Activated CD8-positive, alpha-beta T cell treated with anti-CD3 and anti-CD28 coated beads for 36 hours (primary cell): ENCODE measurements around the gene OOSP1. TPM values are rescaled to one million over a fixed set of nuclear protein-coding genes. Genes with fewer than 3 reads are reported as not detected.

Source experiments
- ATAC-seq: fragments of 200-7000 bp; cut with Tn5 transposase; one replicate; pipeline ENCODE4 v1.10.0; 2021; ENCODE audit warnings: mild to moderate bottlenecking, moderate library complexity
- CTCF ChIA-PET: fragments of 350-600 bp; sonication (Branson Sonifier 250); formaldehyde crosslinking; loops from one replicate; lab custom pipeline; 2021; ENCODE audit warnings: antibody characterized with exemption; lab: Charles Lee
- POLR2A ChIA-PET: fragments of 350-600 bp; sonication (Branson Sonifier 250); formaldehyde crosslinking; loops from one replicate; lab custom pipeline; 2021; ENCODE audit warnings: antibody characterized with exemption; lab: Charles Lee
- DNase-seq: peaks from one replicate; pipeline ENCODE4 v3.0.0-alpha.2; 2020
- H3K27ac Mint-ChIP-seq: one replicate; pipeline ENCODE4 v1.8.0; 2021; ENCODE audit warnings: mild to moderate bottlenecking, mixed read lengths
- H3K27me3 Mint-ChIP-seq: one replicate; pipeline ENCODE4 v1.8.0; 2021; ENCODE audit warnings: mixed read lengths
- H3K36me3 Mint-ChIP-seq: one replicate; pipeline ENCODE4 v1.8.0; 2021; ENCODE audit warnings: low read depth, mixed read lengths
- H3K4me1 Mint-ChIP-seq: one replicate; pipeline ENCODE4 v1.8.0; 2021; ENCODE audit warnings: low read depth, mixed read lengths
- H3K4me3 Mint-ChIP-seq: one replicate; pipeline ENCODE4 v1.8.0; 2021; ENCODE audit warnings: mild to moderate bottlenecking, moderate library complexity, mixed read lengths
- H3K9me3 Mint-ChIP-seq: one replicate; pipeline ENCODE4 v1.8.0; 2021; ENCODE audit warnings: mixed read lengths
- CTCF ChIP-seq: fragments of 200-600 bp; IDR thresholded peaks from one replicate; pipeline ENCODE4 v1.8.0; 2022; ENCODE audit warnings: antibody characterized with exemption, mild to moderate bottlenecking
- intact Hi-C: fragments of 100-400 bp; cut with micrococcal nuclease; formaldehyde crosslinking; loops from one replicate; pipeline ENCODE4 v1.10.0; 2022
- total RNA-seq, 2 experiments: library from RNA; stranded (reverse); gene quantifications; one replicate each; pipeline ENCODE4 v1.2.3, GENCODE V29; 2021

The OOSP1 gene
- total RNA-seq, 2 experiments from 2014 or later: not detected

GRCh38 chr11:59965424-59965823 lies 27.2 kb downstream of the OOSP1 start:
- peaks cover 4% of the 10 kb centered on the region for H3K27me3 Mint-ChIP-seq
- H3K36me3 Mint-ChIP-seq: no peaks in the 10 kb centered on the region
- CTCF ChIA-PET: no interaction called here
- DNase-seq (no peak), ATAC-seq (no peak)
- no peak overlapping the region for H3K4me3 Mint-ChIP-seq
- no peak for TF ChIP-seq CTCF
- H3K4me1 Mint-ChIP-seq: no peaks in the 10 kb centered on the region
- no peak overlapping the region for H3K27ac Mint-ChIP-seq
- POLR2A ChIA-PET: no interaction called here
- intact Hi-C loops: no loop called here
- H3K9me3 Mint-ChIP-seq: no peaks in the 10 kb centered on the region

- ChIA-PET CTCF (no interaction called here), POLR2A (no interaction called here)
- H3K4me1 Mint-ChIP-seq: no peaks in the 10 kb centered on the region
- ATAC-seq (no peak), DNase-seq (no peak)
- peaks cover 4% of the 10 kb centered on the region for H3K27me3 Mint-ChIP-seq
- no peak overlapping the region for H3K4me3 Mint-ChIP-seq
- H3K27ac Mint-ChIP-seq: no peak overlapping the region
- no peaks in the 10 kb centered on the region for H3K36me3 Mint-ChIP-seq
- intact Hi-C loops: no loop called here
- no peaks in the 10 kb centered on the region for H3K9me3 Mint-ChIP-seq
- TF ChIP-seq CTCF: no peak
Observed at GRCh38 chr11:59966201-59966600, 28.0 kb downstream of the OOSP1 start.

GRCh38 chr11:59967677-59968394 lies 29.6 kb downstream of the OOSP1 start:
- Mint-ChIP-seq H3K4me3 (no peak overlapping the region), H3K27ac (no peak overlapping the region), H3K9me3 (no peaks in the 10 kb centered on the region), H3K36me3 (no peaks in the 10 kb centered on the region), H3K27me3 (peaks cover 4% of the 10 kb centered on the region), H3K4me1 (no peaks in the 10 kb centered on the region)
- no peak for TF ChIP-seq CTCF
- POLR2A ChIA-PET: no interaction called here
- DNase-seq: no peak
- ATAC-seq: no peak
- intact Hi-C loops: no loop called here
- CTCF ChIA-PET: no interaction called here

- no peaks in the 10 kb centered on the region for H3K9me3 Mint-ChIP-seq
- ATAC-seq (no peak), DNase-seq (no peak)
- H3K27ac Mint-ChIP-seq: no peak overlapping the region
- intact Hi-C loops: no loop called here
- H3K4me1 Mint-ChIP-seq: no peaks in the 10 kb centered on the region
- TF ChIP-seq CTCF: no peak
- CTCF ChIA-PET: no interaction called here
- no peaks in the 10 kb centered on the region for H3K36me3 Mint-ChIP-seq
- POLR2A ChIA-PET: no interaction called here
- no peak overlapping the region for H3K4me3 Mint-ChIP-seq
- peaks cover 4% of the 10 kb centered on the region for H3K27me3 Mint-ChIP-seq
Observed at GRCh38 chr11:59968395-59968783, 30.2 kb downstream of the OOSP1 start.

- no peak overlapping the region for H3K4me3 Mint-ChIP-seq
- H3K4me1 Mint-ChIP-seq: no peaks in the 10 kb centered on the region
- no peak for TF ChIP-seq CTCF
- H3K27me3 Mint-ChIP-seq: no peaks in the 10 kb centered on the region
- no peak overlapping the region for H3K27ac Mint-ChIP-seq
- no peaks in the 10 kb centered on the region for H3K36me3 Mint-ChIP-seq
- ChIA-PET CTCF (no interaction called here), POLR2A (no interaction called here)
- H3K9me3 Mint-ChIP-seq: no peaks in the 10 kb centered on the region
- ATAC-seq (no peak), DNase-seq (no peak)
- intact Hi-C loops: no loop called here
Observed at GRCh38 chr11:59973097-59973496, 34.9 kb downstream of the OOSP1 start.
